ENCODE measurements around the gene KRTAP4-16.
"Not testable (repeated sequence)": the region's sequence is repeated elsewhere in the genome, so short reads cannot be mapped to it uniquely, and the experiment has no call there.

The KRTAP4-16 gene

GRCh38 chr17:41101586-41102259 is at the start of gene KRTAP4-16:
Gene KRTAP4-16 (minus strand): TSS chr17:41102209. CDS start chr17:41102209, 0 bp downstream.
- DNase-seq: no peak

GRCh38 chr17:41151525-41151924 is 49.5 kb upstream of the KRTAP4-16 start:
- no peak for DNase-seq

DNA sequence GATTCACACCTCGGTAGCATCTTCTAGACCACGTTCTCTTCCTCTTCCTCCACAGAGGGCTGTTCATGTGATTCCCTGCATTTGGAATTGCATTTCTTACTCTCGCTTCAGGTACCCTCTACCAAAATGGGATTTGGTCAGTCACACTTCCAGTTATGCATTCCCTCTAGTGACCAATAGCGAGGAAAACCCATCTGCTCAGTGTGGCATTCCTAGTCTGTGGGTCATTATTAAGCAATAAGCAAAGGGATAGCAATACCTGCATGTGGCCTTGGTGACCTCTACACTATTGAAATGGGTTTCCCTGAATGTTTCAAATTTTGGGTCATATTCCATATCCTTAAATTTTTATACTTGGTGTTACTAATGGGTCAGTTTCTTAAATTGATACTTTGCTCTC is 48.0 kb upstream of the KRTAP4-16 start:
- DNase-seq: no peak

DNA sequence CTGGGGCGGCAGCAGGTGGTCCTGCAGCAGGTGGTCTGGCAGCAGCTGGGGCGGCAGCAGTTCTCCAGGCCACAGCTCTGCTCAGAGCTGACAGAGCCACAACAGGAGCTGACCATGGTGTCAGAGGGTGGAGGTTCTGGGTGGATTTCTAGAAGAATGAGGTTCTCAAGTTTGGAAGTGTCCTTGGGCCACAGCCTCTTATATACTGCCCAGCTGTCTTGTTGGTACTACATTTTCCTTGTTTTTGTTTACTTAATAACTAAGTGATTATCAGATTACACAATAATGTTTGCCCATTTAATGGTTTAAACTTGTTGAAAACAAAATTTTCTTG is 47.6 kb upstream of the KRTAP4-16 start, which contains the start of gene KRTAP4-5:
Gene KRTAP4-5 (minus strand): TSS at position 174 of the 334 bp plus-strand sequence. CDS start 58 bp downstream, at position 116.
- no peak for DNase-seq

GRCh38 chr17:41148971-41149651 is 47.1 kb upstream of the KRTAP4-16 start:
- DNase-seq: not testable (repeated sequence)

DNA sequence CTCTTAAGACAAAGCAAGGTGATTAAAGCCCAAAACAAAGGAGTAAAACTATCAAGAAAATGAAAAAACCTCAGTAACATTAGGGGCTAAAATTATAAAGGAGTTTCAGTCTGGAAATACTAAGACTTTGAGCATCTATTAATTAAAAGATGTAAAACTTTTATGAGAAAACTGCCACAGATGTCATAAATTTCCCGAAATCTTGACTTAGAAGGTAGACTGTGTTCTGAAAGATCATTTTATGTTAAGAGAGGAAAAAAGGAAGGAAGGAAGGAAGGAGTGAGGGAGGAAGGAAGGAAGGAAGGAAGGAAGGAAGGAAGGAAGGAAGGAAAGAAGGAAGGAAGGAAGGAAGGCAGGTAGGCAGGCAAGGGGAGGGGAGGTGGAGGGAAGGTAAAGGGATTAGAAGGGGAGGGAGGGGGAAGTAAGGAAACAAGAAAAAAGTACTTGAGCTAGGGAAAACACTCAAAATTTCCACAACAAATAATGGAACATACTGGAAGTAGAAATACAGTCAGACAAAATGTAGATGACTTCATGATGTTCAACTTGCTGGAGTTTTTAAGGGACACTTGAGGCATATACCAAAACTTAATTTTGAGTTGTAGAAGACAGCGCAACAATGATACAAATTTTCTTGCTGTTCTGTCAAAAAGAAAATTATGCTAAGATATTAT is 45.7 kb upstream of the KRTAP4-16 start:
- DNase-seq: no peak

- no peak for DNase-seq
Measured at GRCh38 chr17:41145261-41145660, 43.3 kb upstream of the KRTAP4-16 start.

- DNase-seq: no peak
Measured at GRCh38 chr17:41144846-41145245, 42.8 kb upstream of the KRTAP4-16 start.

DNA sequence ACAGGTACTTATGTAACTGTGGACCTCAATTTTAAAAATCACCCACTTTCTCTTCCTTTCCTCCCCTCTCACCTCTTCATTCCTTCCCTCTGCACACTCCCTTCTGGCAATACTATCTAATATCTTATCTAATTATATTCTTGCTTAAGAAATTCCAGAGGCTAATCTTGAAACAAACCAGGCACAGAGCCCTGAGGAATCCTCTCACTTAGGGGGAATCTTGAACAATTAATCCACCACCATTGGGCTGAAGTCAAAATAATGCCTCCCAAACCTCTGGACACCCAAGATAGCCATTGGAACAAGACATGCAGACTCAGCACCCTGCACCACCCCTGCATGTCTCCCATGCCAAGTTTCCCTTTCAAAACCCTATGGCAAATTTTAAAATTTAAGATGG is 39.4 kb upstream of the KRTAP4-16 start:
- DNase-seq: no peak

DNA sequence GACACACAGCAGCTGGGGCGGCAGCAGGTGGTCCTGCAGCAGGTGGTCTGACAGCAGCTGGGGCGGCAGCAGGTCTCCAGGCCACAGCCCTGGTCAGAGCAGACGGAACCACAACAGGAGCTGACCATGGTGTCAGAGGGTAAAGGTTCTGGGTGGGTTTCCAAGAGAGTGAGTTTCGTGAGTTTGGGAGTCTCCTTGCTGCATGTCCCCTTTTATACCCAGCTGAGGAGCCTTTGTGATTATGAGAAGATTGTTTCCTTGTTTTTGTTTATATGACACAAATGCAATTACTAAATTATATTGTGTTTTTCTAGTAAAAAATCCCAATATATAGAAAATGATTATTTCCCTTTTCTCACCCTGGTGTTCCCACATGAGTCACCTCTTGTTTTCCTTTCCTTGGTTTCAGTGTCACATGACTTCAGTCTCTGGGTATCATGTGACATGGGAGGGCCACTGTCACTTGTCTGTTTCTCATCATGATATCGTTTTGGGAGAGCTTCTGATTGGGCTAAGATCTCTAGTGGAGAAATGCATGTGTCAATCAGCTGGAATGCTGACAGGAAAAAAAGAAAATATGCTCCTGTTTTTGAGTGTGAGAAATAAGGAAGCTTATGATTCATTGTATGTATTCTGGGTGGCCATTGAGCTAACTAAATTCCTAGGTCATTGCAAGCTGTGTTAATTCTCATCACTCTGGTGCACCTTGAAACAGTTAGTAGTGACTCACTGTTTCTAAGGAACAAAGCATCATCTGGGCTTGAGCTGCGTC is 38.5 kb upstream of the KRTAP4-16 start, which contains the start of gene KRTAP4-6:
Gene KRTAP4-6 (minus strand): TSS at position 185 of the 772 bp plus-strand sequence. CDS start 57 bp downstream, at position 128.
- DNase-seq: no peak

DNA sequence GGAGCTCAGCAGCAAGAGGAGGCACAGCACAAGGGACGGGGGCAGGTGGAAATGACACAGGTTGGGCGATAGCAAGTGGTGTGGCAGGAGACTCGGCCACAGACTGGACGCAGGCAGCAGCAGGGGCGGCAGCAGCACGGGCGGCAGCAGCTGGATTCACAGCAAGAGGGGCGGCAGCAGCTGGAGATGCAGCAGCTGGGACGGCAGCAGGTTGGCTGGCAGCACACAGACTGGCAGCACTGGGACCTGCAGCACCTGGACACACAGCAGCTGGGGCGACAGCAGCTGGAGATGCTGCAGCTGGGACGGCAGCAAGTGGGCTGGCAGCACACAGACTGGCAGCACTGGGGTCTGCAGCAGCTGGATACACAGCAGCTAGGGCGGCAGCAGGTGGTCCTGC is 37.9 kb upstream of the KRTAP4-16 start:
- DNase-seq: not testable (repeated sequence)

DNA sequence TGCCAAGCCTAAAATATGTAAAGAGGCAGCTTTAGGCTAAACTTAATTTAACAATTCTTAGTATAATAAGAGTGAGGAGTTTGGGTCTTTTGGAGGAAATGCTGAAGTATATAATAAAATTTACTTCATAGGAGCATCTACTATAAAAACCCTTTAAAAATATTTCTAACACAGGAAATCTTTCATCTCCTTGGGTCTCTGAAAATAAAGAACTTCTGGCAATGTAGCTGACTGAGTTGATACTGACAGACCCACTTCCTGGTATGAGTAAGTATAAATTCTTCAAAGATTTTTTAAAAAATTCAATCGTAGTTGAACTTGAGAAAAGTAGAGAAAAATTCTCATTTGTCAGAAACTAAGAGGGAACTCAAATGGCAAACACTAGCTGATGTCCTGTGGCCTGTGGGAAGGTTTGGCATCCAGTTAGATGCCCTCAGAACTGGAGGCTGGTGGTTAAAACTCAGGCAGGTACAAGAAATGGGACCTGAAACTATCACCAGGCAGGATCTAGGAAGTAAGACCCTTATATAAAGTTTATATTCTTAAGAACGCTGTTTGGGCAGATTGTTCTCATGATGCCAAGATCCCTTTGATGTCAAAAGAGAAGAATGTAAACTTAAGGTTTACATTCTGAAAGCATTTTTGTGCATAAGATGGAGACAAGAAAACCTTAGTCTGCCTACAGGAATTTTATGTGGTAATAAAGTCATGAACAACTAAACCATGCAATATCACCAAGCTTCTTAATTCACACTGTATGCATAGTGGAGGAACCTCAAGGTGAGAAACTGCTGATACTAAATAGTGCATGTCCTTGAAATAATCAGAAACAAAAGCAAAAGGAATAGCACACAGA is 32.1 kb upstream of the KRTAP4-16 start:
- DNase-seq: no peak

GRCh38 chr17:41131979-41132378 is 30.0 kb upstream of the KRTAP4-16 start:
- DNase-seq: no peak

DNA sequence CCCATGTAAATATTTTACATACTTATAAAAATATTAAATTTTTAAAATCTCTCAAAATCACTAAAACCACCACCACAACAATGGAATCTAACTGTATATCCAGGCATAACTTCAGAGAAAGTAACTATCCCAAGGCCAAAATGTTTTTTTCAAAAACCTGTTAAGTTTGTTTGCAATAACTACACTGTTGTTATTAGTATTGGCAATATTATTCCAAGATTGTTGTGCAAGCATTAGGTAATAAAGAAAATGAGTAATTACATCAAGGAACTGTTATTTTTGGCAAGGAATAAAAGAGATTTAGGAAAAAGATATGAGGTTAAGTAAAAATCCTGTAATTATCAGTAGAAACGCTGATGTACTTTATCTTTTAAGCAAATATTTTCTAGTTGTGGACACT is 25.4 kb upstream of the KRTAP4-16 start:
- no peak for DNase-seq

DNA sequence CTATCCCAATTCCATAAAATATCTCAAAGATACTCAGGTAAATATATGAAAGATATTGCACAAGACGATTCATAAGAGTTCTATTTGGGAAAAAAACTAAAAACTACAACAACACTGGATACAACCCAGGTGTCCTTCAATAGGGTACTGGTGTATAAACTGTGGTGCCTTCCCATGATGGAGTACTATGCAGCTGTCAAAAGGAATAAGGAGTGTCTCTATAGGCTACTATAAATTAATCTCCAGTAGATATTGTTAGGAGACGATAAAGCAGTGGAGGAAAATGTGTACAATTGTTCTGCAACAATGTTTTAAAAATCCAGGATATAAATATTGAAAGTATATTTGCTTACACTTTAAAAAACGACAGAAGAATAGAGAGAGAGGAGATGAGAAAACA is 24.4 kb upstream of the KRTAP4-16 start:
- DNase-seq: no peak

DNA sequence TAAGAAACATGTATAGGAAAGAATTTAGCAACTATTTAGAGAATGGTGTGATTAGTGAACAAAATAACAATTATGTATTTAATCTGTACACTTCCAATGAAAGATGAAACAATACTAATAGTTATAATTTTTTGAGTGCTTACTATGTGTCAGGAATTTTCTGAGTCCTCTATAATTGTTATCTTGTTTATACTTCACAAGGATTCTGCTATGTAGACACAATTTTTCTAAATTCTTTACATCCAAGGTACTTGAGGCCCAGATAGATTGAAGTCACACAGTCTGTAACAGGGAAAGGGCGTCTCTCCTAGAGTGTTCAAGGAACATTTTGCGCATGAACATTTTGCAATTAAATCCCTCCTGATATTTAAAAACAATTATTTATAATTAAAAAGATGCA is 23.1 kb upstream of the KRTAP4-16 start:
- no peak for DNase-seq

- not testable (repeated sequence) for DNase-seq
Measured at GRCh38 chr17:41123991-41124371, 22.0 kb upstream of the KRTAP4-16 start, which contains the start of gene KRTAP4-12. Gene KRTAP4-12 (minus strand): TSS chr17:41124182. CDS start chr17:41124122, 60 bp downstream.

- not testable (repeated sequence) for DNase-seq
Measured at GRCh38 chr17:41123292-41123990, 21.4 kb upstream of the KRTAP4-16 start.

- DNase-seq: no peak
Measured at GRCh38 chr17:41121742-41122141, 19.7 kb upstream of the KRTAP4-16 start.

DNA sequence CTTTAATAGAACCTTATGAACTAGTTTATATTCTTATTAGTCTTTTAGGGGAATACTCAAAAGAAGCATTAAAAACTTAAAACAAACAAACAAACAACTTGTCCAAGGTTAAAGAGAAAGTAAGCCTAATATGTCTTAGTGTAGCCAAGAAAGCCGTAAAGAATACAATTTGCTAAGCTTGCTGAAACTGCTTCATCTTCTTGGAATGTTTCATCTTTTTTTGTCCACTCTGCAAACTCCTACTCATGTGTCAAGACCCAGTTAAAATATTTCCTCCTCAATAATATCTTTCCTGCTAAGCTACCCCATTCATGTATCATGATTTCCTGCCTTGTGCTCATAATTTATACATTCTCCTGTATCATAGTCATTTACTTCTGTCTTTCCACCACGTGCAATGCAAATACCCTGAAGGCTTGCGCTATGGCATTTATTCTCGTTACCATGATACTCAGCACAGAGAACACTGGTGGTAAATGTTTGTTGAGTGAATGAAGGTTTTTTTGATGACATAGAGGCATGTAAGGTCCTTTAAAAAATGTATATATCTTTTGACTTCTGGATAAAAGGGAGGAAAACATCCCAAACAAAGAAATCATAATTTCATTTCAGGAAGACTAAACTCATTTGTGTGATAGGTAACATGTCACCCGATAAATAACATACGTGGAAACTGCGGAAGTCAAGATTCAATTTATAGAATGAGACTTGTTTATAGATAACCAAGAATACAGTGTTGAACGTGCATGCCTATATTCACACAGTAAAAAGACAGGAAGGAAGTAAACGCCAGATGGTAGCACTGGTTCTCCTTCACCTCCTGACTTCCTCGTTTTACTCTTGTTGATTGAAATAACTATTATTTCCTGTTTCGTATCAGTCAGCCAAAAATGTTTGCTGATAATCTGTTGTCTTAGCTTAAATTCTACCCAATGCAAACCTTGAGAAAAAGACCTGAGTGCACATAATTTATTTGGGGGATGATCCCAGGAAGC is 18.0 kb upstream of the KRTAP4-16 start:
- DNase-seq: not testable (repeated sequence)
